Activated CD4-positive, alpha-beta T cell treated with anti-CD3 and anti-CD28 coated beads for 48 hours (primary cell): ENCODE measurements around the gene CACYBP.
"Not testable (repeated sequence)": the region's sequence is repeated elsewhere in the genome, so short reads cannot be mapped to it uniquely, and the experiment has no call there.

Experiments used
- DNase-seq: peaks from one replicate; pipeline ENCODE4 v3.0.0-alpha.2; 2020

The CACYBP gene

DNA sequence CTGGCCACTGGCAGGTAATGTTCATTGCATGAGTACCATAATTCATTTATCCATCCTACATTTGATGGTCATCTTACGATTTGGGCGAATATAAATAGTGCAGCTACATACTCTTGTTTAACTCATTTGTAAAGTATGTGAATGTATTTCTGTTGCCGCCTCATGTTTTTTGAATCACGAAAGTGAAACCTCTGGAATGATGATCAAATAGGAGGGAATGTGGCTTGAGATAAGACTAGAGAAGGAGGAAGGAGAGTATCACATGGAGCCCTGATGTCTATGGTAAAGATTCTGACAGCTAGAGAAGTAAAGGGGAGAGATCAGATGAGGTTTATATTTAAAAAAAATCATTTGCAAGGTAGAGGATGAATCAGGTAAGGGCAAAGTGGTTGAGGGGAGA, 15.5 kb downstream of the CACYBP start:
- no peak for DNase-seq

DNA sequence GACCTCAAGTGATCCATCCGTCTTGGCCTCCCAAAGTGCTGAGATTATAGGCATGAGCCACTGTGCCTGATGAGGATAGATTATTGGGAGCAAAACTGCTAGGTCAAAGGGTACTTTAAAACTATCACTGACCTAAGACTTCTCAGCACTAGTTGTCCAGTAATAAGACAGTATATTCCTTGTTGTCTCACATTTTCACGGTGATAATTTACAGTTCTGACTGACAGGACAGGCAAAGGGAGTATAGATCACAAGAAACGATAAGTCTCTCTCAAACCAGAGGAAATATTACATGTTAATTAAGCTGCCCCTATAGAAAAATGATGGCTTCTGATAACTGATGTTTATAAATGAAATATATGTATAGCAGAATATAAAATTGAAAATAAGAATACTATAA, 19.8 kb downstream of the CACYBP start:
- no peak for DNase-seq

DNA sequence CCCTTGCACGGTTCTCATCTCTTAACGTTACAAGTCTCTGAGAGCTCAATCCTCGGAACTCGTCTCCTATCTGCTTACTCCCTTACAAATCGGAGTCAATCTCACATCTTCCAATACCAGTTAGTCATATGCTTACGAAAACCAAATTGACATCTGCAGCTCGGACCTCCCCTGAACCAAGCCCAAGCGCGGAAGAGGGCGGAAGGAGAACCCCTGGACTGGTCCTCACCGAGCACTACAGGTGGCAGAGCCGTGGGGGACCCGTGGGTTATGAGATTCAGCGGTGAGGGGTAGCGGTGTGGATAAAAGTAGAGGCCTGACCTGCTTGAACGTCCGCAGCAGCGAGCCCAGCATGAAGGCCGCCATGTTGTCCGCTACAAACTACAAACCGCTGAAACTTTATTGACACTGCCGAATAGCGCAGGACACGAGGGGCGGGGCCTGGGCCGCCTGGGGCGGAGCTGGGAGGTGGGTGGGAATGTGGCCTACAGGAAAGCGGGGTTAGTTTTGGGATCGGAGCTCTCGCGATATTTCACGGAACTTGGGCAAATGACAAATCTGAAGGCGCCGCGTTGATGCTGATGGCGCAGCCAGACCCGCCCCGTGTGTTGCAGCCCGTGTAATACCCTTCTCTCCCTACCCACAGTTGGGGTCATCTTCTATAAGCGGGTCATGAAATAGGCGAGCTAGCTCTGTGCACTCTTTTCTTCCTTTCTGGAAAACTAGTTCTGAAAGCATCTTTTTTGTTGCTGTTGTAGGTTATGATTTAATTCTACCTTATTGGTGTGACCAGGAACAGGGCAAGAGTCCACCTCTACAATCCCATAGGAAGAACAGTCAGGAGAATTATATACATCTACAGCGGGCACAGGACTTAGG, 23.5 kb downstream of the CACYBP start, which contains the start of gene MRPS14:
Gene MRPS14, minus strand, starts transcription at position 383 of the 879 bp plus-strand sequence. Its CDS starts 17 bp downstream, at position 366.
- DNase-seq = peak; percentile 99

DNA sequence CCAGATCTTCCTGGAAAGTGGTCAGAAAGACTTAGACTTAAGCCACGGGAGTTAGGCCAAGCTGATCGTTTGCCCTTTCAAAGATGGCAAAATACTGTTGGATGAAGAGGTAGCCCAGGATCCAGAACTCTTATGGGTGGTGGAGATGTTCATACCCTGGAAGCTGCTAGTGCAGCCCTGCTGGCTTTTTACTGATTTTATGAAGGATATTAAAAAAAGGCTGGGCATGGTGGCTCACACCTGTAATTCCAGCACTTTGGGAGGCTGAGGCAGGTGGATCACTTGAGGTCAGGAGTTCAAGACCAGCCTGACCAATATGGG, 24.1 kb downstream of the CACYBP start:
- DNase-seq = not testable (repeated sequence)

DNA sequence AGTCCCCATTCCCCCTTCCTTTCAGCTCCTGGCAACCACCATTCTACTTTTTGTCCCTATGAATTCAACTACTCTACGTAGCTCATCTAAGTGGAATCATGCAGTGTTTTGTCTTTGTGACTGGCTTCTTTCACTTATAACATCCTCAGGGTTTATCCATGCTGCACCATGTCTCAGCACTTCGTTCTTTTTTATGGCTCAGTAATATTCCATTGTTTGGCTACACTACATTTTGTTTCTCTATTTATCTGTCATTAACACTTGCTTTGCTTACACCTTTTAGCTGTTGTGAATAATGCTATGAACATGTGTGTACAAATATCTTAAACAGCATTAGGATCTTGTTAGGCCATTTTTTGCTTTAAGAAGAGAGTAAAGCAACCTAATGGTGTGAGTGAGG, 25.0 kb downstream of the CACYBP start:
- DNase-seq = no peak

DNA sequence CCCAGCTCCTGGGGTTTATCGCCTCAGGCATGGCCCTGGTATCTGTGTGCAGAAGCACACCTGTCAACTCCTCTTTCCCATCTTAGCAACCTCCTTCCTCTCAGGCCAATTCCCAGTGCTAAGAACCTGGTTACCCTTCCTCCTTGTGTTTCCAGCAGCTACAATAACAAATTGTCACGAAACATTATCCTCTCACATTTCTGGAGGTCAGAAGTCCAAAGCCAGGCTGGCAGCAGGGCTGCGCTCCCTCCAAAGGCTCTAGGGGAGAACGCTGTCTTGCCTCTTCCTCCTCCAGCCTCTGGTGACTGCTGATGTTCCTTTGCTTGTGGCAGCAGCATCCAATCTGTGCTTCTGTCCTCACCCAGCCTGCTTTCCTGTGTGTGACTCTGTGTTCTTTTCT, 34.2 kb downstream of the CACYBP start:
- DNase-seq = no peak

DNA sequence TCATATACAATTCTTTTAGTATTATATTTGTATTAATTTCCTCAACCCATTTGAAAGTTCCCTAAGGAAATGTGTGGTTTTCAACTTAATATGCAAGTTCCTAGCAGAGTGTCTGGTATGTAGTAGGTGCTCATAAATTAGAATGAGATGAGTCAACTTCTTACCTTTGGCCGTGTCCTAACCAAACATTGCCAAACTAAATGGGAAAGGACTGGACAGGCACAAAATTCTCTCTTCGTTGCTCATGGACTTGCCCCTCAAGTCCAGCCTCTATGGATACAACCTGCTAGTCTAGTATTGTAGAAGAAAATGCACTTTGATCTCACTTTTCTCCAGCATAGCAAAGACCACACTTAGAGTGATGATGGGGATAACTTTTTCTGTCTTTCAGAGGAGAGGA, 35.0 kb downstream of the CACYBP start:
- no peak for DNase-seq

DNA sequence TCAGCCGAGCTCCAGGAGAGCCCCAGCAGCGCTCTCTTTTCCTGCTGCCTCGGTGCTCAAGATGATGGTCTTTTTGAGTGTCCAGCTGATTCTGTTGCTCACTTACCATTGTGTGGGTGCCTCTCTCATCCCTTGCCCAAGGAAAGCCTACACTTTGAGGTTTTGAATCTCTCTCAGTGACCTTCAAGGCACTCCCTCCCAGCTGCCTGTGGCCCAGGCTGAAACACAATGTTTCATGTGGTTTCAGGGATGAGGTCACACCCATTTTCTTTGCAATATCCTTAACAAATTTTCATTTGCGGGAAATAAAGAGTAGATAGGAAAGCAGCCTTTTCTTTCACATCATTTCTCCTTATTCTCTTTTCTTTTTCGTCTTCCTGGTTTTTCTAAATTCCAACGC, 36.1 kb downstream of the CACYBP start:
- DNase-seq = no peak

DNA sequence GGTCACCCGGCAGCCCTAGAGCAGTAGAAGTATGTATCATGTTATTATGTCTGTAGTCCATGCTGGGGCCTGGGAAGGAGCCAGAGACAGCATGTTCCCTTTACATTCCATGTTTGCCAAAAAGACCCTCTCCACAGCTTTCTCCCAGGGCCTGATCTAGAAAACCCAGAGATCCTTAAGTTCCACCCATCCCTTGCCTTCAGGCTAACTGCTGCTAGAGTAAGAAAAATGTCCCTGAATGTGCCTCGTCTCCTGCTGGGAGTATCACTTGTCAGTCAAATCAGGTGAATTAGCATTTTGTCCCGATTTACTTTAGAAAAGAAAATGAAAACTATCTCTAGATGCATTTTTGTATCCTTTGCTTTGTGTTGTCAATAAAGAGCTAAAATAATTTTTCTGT, 36.7 kb downstream of the CACYBP start:
- no peak for DNase-seq

DNA sequence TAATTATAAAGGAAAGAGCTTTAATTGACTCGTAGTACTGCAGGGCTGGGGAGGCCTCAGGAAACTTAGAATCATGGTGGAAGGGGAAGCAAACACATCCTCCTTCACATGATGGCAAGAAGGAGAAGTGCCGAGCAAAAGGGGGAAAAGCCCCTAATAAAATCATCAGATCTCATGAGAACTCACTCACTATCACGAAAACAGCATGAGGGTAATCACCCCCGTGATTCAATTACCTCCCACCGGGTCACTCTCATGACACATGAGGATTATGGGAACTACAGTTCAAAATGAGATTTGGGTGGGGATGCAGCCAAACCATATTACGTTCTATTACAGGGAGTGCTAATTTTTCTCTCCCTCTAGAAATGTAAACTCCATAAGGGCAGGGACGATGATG, 37.7 kb downstream of the CACYBP start:
- no peak for DNase-seq

DNA sequence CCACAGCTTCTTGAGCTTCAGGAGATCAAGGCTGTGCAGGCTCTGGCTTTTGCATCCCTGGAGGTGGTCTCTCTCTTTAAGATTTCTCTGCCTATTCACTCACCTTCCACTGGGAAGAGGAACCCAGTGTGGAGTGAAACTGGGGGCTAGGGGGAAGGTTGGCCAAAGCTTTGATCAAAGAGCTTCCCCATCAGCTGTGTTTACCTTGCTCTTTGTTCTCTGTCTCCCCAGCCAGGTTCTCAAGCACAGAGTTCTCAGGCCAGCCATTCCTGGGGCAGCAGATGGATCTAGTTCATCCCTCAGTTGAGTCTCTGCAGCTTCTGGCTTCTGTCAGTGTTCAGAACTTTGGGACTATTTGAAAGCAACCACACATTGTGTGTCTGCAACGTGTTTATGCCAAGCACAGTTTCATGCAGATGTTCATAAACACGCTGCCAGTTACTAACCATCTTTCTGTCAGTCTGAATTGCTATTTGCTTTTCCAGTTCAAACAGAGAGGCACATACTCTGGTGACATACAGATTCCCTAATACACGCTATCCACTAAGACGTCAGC, 40.7 kb downstream of the CACYBP start:
- no peak for DNase-seq

DNA sequence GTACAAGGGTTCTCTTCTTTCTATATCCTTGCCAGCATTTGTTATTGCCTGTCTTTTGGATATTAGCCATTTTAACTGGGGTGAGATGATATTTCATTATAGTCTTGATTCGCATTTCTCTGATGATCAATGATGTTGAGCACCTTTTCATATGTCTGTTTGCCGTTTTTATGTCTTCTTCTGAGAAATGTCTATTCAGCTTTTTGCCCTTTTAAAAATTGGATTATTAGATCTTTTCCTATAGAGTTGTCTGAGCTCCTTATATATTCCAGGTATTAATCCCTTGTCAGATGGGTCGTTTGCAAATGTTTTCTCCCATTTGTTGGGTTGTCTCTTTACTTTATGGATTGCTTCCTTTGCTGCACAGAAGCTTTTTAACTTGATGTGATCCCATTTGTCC, 42.9 kb downstream of the CACYBP start:
- DNase-seq = no peak

DNA sequence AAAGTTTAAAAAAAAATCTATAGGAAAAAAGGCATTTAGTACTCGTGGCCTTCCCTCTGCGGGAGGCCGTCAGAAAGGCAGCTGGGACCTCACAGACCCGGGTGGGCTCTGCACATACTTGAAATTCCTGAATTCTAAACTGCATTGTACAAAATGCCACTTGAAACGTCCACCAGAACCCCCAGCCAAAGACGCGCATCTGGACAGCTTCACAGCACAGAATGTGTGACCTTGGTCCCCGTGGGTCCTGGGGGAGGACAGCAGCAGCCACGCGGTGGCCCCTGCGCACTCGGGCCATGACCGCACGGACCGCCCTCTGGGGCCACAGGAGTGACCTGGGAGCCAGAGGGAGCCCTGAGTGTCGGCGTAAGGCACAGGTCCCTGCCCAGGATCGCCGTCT, 44.1 kb downstream of the CACYBP start:
- no peak for DNase-seq

DNA sequence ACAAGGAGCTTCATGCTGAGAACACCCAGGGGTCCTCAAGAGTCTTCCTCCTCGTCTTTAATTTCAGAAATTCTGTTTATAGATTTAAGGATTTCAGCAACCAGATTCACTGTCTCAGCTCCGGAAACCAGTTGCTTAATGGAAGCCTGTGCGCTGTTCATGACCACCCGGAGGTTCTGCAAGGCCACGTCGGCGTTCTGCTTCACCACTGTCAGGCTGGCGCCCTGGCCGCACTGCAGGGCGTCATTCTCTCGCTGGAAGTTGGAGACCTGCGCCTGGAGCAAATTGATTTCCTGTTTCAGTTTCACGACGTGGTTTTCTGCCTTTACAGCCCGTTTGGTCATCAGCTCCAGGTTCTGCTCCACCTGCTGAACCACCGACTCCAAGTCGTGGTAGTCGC, 44.8 kb downstream of the CACYBP start:
- not testable (repeated sequence) for DNase-seq

DNA sequence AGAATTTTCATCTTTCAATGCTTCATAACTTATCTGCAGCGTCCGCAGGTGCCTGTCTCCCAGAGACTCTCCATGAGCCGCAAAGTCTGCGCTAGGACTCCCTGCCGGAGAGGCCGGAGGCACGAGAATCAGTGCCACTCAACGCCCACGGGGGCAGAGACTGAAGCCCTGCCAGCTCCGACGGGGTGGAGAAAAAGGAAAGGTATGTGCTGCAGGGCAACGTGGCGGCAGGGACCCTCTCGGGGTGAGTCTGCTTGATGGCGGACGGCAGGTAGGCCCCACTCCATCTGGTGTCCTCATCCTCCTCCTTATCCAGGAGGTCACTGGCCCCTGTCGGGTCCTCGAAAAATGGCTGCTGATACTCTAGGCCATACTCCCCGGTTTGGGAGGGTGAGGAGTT, 45.4 kb downstream of the CACYBP start:
- DNase-seq = no peak

DNA sequence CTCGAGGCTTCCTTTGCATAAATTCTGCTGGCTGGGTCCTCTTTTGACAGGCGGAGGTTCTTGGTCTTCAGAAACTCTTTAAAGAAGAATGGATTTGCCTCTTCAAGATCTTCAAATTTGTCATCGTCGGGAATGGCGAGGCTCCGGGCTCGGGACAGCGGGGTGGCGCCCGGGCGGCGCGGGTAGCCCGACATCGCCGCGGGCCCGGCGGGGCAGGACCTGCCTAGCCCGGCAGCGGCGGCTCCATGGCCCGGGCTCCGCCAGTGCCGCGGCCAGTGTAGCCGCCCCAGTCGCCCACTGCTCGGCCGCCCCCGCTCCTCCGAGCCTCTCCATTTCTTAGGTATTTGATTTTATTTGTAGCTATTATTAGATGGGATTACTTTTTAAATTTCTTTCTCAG, 45.8 kb downstream of the CACYBP start:
- no peak for DNase-seq

DNA sequence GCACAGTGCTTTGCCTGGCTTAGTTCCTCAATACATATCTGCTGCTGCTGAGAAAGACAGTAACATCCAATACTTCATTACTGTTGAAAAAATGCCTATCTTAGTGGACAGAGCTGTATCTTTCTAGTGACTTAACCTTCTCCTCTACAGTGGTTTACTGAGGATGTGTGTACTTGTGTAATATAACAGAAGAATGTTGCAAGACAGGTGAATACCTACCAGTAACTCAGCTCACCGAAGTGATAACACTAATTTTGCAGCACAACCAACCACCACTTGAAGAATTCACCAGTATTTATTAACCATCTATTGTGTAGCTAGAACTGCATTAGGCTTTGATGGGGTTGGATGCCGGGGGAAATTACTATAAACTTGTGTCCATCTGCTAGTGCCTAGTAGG, 51.2 kb downstream of the CACYBP start:
- DNase-seq = no peak

DNA sequence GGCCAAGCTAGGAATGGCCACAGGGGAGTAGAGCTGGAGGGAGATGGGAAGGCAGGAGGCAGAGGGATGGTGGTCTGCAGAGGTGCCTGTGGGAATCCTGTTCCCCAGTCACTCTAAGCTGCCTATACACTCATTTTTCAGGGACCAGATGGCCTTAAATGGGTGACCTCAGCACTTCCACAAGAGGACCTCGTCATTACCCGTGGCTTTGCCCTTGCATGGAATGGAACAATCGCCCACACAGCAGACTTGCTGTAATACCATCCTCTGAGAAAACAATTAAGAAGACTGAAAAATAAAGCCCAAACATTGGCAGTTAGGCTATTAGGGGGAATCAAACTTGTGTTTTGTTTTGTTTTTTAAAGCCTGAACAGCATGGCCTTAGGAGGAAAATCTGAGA, 55.0 kb downstream of the CACYBP start:
- DNase-seq = no peak
